T-helper 1 cell treated with Interleukin-12 subunit alpha and Interleukin-12 subunit beta and Interleukin-4 antibody, amounts not matched to agents 30 ng/mL and 1 ng/mL, for 36 hours (primary cell): Measurements from ENCODE around the gene UGT1A8. TPM values are rescaled to one million over a fixed set of nuclear protein-coding genes. Genes with fewer than 3 reads are reported as not detected.
"Not testable (repeated sequence)": the region's sequence is repeated elsewhere in the genome, so short reads cannot be mapped to it uniquely, and the experiment has no call there.

Experiments
- intact Hi-C: fragments of 100-400 bp; cut with micrococcal nuclease; formaldehyde crosslinking; loops from one replicate; pipeline ENCODE4 v1.15.1; 2024
- total RNA-seq: library from RNA; stranded (reverse); gene quantifications from 2 replicates; pipeline ENCODE4 v1.2.3, GENCODE V29; 2022

The UGT1A8 gene
- total RNA-seq, 1 donor from 2014 or later = not detected

DNA sequence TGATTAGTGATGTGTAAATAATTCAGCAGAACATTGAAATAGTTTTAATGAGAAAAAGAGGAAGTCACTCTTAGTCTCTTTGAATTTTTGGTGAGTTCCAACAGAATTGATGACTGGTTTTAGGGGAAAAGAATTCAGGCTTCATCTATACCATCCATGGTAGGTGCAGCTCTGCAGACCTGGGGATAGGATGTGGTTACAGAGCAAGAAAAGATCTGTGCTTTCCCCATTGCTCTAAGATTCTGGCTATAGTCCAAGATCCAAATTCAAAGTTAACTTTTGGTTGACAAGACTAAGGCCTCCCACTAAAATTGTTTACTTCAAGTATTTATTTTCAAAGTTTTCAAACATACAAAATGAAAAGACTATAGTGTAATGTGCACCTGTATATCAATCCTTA, 22.4 kb downstream of the UGT1A8 start:
- intact Hi-C loops = no loop called here

DNA sequence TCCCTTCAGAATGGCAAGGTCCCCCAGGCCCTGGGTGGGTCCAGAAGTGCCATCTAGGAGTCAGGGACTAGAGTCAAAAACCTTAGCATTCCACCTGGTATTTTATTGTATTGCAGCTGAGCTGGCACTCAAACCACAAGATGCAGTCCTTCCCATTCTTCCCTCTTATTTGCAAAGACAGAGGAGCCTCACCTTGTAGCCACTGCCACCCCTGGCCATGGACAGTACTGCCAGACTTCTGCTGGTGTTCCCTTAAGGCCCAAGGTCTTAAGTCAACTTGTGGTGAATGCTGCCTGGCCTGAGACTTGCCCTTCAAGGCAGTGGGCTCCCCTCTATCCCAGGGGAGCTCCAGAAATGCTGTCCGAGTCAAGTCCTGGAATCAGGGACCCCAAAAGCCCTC, 25.7 kb downstream of the UGT1A8 start:
- intact Hi-C loops = no loop called here

DNA sequence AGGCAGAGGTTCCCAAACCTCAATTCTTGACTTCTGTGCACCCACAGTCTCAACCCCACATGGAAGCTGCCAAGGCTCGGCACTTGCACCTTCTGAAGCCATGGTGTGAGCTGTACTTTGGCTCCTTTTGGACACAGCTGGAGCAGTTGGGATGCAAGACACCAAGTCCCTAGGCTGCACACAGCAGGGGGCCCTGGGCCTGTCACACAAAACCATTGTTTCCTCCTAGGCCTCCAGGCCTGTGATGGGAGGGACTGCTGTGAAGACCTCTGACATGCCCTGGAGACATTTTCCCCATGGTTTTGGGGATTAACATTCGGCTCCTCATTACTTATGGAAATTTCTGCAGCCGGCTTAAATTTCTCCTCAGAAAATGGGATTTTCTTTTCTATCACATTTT, 28.6 kb downstream of the UGT1A8 start:
- intact Hi-C loops = not testable (repeated sequence)

DNA sequence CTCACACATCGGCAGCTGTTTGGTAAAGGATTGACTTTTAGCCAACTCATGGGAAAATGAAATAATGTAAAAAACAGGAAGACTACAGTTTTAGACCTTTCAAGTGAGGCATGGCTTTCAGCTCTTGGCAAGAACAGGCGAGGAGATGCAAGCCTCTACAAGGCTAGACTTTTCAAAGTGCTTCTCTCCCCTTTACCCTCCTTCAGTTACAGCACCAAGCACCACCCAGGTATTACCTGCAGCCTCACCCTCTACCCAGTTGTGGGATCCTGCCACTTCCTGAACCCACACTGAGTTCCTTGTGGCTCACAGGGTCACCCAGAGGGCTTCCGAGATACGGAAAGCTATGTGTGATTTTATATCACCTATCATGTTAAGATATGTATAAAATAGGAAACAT, 33.5 kb downstream of the UGT1A8 start:
- intact Hi-C loops = no loop called here

DNA sequence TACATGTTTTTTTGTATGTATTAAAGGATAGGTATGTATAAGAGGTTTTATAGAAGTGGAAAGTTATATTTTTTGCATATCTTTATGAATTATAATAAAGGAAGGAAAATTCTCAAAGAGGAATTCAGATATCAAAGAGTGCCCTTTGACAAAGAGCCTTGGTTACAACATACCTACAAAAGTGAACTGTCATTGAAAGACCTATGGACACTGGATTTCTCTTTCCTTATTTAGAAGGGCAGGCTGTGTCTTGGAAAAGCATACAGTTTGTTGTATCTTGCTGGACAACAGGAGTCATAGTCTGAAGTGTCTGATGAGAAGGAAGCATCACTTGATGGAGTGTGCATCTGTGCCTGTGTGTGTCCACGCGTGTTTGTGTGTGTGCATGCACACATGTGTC, 34.0 kb downstream of the UGT1A8 start:
- intact Hi-C loops = no loop called here

DNA sequence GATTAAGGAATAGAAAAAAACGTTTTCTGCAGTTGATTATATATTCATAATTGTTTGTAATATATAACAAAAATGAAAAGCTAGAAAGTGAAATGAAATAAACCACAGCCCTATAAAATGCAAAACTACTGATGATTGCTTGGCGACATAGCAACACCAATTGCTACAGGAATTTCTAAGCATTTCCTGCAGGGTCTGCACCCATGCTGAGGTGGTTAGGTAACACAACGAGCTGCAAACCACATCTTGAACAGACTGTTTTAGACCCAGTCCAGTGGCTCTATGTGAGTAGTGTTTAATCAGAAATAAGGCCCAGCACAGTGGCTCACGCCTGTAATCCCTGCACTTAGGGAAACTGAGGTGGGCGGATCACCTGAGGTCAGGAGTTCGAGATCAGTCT, 37.1 kb downstream of the UGT1A8 start:
- intact Hi-C loops = no loop called here

DNA sequence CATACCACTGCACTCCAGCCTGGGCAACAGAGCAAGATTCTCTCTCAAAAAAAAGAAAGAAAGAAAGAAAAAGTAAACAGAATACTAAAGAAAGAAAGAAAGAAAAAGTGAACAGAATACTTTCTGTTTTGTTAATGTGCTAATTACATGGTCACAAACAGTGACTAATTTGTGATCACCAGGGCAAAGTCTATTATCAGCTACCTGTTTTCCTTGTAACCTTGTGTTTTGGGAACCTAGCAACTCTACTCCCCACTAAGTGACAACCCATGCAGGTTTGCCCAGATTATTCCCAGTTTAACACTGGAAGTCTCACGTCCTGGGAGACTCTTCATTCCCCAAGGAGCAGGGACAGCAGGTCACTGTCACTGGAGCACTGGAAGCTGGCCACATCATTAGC, 37.6 kb downstream of the UGT1A8 start:
- intact Hi-C loops = no loop called here

DNA sequence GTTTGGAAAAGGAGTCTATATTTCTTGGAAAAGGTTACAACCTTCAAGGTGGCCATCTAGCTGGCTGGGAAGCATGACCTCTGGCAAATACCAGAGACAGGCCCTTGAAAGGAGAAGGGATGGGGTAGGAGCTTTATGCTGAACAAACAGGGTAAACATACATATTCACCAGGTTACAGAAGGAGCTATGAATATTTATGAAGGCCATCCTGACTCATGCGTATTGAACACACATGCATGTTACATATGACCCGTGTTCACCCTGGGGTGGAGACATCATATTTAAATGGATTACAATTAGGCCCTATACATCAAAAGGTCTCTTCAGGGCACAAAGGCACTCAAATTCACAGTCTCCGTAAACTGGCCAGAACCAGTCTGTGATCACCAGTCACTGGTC, 38.5 kb downstream of the UGT1A8 start:
- intact Hi-C loops = not testable (repeated sequence)

DNA sequence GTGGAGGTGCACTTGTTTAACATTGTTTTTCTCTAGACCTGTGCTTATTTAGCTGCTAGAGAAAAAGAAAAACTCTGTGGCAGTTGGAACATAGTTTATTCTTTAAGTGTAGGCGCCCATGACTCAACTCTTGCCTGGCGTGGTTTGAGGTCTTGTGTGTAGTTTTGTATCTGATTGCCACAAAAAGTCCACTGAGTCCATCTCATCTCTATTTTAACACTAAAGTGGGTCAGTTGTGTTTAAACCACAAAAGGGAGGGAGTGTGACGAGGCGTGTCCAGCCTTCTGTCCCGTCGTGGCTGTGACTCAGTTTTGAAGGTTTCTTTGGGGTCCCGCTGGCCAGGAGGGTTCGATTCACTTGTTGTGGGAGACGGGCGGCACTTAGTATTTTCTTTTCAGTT, 39.0 kb downstream of the UGT1A8 start:
- intact Hi-C loops = no loop called here

DNA sequence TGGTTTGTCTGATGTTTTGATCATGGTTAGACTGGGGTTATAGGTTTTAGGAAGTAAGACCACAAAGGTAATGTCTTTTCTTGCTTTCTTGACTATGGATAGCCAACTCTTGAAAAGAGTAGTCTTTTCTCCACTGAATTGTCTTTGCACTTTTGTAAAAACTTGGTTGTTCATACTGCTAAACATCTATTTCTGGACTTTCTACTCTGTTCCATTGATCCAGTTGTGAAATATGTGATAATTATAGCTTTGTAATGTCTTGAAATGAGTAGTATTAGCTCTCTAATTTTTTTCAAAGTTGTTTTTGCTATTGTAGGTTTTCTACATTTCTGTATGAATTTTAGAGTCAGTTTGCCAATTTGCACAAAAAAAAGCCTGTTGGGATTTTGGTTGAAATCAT, 41.2 kb downstream of the UGT1A8 start:
- intact Hi-C loops = no loop called here

DNA sequence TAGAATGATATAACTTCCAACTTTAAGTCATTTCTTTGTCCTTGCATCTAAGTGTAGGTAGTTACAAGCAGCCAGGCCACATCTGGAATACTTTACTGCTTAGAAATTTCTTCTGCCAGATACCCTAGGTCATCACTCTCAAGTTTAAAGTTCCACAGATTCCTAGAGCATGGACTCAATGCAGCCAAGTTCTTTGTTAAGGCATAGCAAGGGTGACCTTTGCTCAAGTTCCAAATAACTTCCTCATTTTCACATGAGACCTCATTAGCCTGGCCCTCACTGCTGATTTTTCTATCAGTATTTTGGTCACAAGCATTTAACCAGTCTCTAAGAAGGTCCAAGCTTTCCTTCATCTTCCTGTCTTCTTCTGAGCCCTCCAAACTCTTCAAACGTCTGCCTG, 46.5 kb downstream of the UGT1A8 start:
- intact Hi-C loops = no loop called here

DNA sequence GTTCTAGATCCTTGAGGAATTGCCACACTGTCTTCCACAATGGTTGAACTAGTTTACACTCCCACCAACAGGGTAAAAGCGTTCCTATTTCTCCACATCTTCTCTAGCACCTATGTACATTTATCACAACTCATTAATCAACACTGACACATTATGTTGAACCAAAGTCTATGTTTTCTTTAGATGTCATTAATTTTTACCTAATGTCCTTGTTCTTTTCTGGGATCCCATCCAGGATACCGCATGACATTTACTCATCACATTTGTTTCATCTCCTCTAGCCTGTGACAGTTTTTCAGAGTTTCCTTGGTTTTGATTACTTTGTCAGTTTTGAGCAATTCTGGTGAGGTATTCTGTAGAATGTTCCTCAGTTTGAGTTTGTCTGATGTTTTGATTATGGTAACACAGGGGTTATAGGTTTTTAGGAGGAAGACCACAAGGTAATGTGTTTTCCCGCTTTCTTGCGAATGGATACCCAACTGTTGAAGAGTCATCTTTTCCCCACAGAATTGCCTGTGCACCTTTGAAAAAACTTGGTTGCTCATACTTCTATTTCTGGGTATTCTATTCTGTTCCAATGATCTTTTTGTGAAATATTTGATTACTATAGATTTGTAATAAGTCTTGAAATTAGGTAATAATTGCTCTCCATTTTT, 51.3 kb downstream of the UGT1A8 start:
- intact Hi-C loops = no loop called here

DNA sequence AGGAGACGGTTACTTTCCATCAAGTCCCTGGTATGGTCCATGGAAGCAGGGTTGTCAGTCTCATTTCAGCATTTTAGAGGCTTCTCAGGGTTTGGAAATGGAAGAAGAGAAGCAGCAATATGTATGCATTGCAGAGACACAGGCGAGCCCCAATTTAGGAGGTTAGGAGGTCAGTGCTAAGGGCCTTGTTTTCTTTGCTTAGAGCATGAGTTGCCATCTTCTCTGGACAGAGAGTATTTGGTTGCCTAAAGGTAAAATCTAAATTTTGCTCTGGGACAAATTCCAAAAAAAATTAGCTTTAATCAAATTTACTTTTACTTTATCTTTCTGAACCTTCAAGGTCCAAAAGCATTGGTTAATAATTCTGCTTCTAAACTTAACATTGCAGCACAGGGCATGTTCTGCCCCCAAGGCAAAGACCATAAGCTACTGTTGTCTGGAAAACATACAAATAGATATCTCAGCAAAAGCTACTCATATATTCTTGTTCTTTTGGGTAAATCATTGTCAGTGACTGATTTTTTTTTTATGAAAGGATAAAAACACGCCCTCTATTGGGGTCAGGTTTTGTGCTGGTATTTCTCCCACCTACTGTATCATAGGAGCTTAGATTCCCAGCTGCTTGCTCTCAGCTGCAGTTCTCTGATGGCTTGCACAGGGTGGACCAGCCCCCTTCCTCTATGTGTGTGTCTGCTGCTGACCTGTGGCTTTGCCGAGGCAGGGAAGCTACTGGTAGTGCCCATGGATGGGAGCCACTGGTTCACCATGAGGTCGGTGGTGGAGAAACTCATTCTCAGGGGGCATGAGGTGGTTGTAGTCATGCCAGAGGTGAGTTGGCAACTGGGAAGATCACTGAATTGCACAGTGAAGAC, 54.1 kb downstream of the UGT1A8 start, which contains the start of gene UGT1A9:
Gene UGT1A9, plus strand, starts transcription at position 609 of the 872 bp plus-strand sequence. Its CDS starts 37 bp downstream, at position 646.
- intact Hi-C loops = no loop called here

DNA sequence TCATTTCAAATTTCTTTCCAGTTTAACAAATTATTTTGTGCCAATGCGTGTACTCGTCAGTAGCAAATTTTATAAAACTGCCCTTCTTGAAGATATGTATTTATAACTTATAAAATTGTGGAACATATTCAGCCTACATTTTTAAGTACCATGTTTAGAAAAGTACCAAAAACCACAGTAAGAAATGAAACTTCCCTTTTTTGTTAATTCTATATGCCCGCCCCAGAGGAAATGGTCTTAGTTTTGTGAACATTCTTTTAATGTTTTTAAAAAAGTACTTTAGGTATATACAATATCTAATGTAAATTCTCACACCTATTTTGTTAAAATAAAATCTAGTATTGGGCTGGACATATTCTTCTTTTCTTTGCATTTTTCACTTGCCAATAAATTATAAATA, 55.5 kb downstream of the UGT1A8 start:
- intact Hi-C loops = no loop called here

DNA sequence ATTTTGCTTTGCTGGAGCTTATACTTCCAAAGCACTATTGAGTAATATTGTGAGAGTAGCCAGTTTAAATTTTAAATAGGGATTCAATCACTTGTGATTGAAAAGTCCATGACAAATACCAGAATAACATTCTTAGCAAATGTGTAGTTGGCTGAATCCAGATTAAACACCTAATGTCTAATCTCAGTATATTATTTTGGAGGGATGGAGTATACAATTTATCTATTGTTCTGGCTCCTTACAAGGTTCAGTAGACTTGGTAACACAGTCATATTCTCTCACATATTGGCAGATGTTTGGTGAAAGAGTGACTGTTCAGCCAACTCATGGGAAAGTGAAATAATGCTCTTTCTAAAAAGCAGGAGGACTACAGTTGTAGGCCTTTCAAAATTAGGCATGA, 56.5 kb downstream of the UGT1A8 start:
- intact Hi-C loops = no loop called here

DNA sequence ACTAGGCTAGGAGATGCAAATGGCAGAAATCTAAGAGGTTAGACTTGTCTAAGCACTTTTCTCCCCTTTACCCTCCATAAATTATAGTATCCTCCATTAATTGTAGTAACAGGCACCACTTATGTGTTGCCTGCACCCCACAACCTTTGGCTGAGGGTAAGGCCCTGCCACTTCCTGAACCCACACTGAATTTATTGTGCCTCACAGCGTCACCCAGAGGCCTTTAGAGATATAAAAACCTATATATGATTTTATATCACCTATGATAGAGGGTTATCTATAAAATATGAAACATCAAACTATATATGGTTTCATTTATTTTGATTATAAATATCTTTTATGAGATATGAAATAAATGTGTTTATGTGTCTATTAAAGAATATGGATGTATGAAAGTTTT, 56.9 kb downstream of the UGT1A8 start:
- intact Hi-C loops = no loop called here

DNA sequence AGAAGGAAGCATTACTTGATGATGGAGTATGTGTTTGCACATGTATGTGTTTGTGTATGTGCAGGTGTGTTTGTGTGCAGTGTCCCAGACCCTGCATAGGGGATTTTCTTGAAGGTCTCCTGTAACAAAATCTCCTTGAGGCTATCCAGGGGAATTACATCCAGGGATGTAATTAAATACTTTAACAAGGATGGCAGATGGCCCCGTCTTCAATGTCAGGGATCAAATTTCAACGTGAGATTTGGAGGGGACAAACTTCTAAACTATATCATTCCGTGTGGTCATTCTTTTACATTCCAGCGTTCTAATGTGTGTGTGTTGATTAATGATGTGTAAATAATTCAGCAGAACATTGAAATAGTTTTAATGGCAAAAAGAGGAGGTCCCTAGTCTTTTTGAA, 57.6 kb downstream of the UGT1A8 start:
- intact Hi-C loops = no loop called here

DNA sequence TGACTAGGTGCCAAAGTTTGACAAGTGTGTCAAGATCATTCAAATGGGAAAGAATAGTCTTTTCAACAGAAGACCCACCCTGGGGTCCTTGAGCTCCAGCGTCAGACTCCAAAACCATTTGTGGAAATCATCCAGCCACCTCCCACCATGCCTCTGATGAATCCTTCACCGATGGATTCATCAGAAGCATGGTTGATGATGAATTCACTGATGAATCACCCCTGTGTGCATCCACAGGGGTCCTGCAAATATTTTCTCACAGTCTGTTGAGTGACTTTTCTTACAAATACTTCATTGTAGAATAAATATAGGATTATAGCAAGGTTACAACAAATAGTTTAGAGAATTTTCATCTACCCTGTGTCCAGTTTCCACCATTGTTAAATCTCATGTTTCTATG, 58.6 kb downstream of the UGT1A8 start:
- intact Hi-C loops = no loop called here

DNA sequence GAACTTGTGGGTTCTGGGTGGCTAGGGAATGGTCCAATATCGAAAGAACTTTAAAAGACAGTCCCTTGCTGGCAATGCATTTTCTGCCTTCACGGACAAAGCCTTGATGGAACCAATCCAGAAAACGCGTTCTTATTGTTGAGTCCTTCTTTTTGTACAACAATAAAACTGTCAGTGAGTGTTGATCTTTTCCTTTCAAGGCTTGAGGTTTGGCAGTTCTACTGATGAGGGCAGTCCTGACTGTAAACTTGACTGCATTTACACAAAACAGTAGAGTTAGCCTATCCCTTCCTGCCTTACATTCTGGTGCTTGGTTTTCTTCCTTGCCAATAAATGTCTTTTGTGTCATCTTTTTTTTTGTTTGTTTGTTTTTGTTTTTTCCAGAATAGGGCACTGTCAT, 61.8 kb downstream of the UGT1A8 start:
- intact Hi-C loops = no loop called here

DNA sequence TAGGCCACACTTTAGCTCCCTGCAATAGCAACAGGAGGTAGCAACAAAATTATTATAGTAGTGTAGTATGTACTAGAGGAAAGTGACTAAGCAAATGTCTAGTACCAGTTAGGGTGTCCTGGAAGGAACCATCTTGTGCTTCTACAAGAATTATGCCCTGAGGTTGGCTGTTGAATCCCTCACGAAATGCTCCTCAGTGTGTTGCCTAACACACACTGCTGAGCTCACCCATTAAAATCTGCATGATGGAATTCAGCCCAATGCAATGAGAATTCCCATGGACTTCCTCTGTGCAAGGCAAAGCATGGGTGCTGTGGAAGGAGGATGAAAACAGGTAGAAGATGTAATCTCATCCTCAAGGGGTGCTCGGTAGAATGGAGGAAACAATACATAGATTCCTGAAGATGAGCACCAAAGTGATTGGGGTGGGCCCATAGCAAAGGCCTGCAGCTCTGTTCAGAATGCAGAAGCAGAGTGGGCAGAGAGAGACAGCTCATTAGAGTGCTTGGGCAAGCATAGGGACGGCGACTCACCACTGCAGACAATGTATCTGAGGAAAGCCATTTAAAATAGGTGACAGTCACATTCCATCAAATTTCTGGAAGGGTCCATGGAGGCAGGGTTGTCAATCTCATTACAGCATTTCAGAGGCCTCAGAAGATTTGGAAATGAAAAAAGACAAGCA, 63.1 kb downstream of the UGT1A8 start:
- intact Hi-C loops = no loop called here

DNA sequence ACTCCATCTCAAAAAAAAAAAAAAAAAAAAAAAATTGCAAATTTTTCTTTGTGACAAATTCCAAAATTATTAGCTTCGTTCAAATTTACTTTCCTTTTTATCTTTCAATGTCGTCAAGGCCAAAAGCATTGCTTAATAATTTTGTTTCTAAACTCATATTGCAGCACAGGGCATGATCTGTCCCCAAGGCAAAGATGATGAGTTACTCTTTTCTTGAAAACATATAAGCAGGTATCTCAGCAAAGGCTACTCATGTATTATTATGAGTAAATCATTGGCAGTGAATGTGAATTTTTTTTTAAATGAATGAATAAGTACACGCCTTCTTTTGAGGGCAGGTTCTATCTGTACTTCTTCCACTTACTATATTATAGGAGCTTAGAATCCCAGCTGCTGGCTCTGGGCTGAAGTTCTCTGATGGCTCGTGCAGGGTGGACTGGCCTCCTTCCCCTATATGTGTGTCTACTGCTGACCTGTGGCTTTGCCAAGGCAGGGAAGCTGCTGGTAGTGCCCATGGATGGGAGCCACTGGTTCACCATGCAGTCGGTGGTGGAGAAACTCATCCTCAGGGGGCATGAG, 64.2 kb downstream of the UGT1A8 start, which contains the start of gene UGT1A7:
Gene UGT1A7, plus strand, starts transcription at position 381 of the 579 bp plus-strand sequence. Its CDS starts 37 bp downstream, at position 418.
- intact Hi-C loops = no loop called here

DNA sequence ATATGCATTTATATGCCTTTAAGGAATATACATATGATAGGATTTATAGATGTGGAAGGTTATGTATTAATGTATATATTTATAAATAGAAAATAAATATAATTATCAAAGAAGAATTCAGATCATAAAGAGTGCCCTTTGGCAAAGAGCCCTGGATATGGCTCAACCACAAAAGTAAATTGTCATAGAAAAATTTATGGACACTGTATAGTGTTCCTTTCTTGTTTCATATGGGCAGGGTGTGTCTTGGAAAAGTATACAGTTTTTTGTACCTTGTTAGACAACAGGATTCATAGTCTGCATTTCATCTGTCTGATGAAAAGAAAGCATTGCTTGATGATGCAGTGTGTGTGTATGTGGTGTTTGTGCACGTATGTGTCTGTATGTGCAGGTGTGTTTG, 67.2 kb downstream of the UGT1A8 start:
- intact Hi-C loops = no loop called here
